Smooth muscle cell (in vitro differentiated cells): ENCODE data around the gene TOM1. TPM values are rescaled to one million over a fixed set of nuclear protein-coding genes. Genes with fewer than 3 reads are reported as not detected.

ENCODE experiments used
- DNase-seq: peaks from one replicate; lab custom pipeline; 2025; ENCODE audit not compliant: unreplicated experiment; lab: John Stamatoyannopoulos, UW
- H2AFZ ChIP-seq: fragments of 200-600 bp; sonication (generic); 2 replicates; pipeline ENCODE4 v1.6.0; 2016; ENCODE audit warnings: antibody characterized with exemption, low read depth, mild to moderate bottlenecking
- H3F3A ChIP-seq: fragments of 200-600 bp; sonication (generic); 2 replicates; pipeline ENCODE4 v1.6.0; 2017; ENCODE audit warnings: antibody characterized with exemption, low read depth
- H3K27ac ChIP-seq: fragments of 200-600 bp; sonication (generic); 2 replicates; pipeline ENCODE4 v1.5.1; 2016; ENCODE audit warnings: low read depth, mild to moderate bottlenecking
- H3K27me3 ChIP-seq: fragments of 200-600 bp; sonication (generic); 2 replicates; pipeline ENCODE4 v1.6.1; 2016; ENCODE audit warnings: low read depth, mild to moderate bottlenecking
- H3K36me3 ChIP-seq: fragments of 200-600 bp; sonication (generic); 2 replicates; pipeline ENCODE4 v1.5.1; 2016; ENCODE audit warnings: low read depth
- H3K4me1 ChIP-seq: fragments of 200-600 bp; sonication (generic); 2 replicates; pipeline ENCODE4 v1.5.1; 2016; ENCODE audit warnings: low read depth
- H3K4me2 ChIP-seq: fragments of 200-600 bp; sonication (generic); 2 replicates; pipeline ENCODE4 v1.6.0; 2016; ENCODE audit warnings: mild to moderate bottlenecking
- H3K4me3 ChIP-seq: fragments of 200-600 bp; sonication (generic); 2 replicates; pipeline ENCODE4 v1.5.1; 2016; ENCODE audit warnings: mild to moderate bottlenecking
- H3K79me2 ChIP-seq: fragments of 200-600 bp; sonication (generic); 2 replicates; pipeline ENCODE4 v1.6.0; 2016; ENCODE audit warnings: low read depth, mild to moderate bottlenecking
- H3K9ac ChIP-seq: fragments of 200-600 bp; sonication (generic); 2 replicates; pipeline ENCODE4 v1.6.0; 2016; ENCODE audit warnings: low read depth
- H3K9me3 ChIP-seq: fragments of 200-600 bp; sonication (generic); replicated peaks from 2 replicates; pipeline ENCODE4 v1.5.1; 2016; ENCODE audit warnings: low read depth
- H4K20me1 ChIP-seq: fragments of 200-600 bp; sonication (generic); 2 replicates; pipeline ENCODE4 v1.6.0; 2016; ENCODE audit warnings: low read depth
- CTCF ChIP-seq: fragments of 200-600 bp; sonication (generic); IDR thresholded peaks from 2 replicates; pipeline ENCODE4 v1.5.1; 2017; ENCODE audit warnings: borderline replicate concordance, mild to moderate bottlenecking, antibody characterized with exemption; ENCODE audit not compliant: insufficient read depth, poor library complexity, severe bottlenecking
- WGBS: methylation state at CpG from one replicate; pipeline ENCODE4 v1.1.7; 2016; ENCODE audit warnings: low lambda C conversion rate; 5-methylcytosine and 5-hydroxymethylcytosine counted together
- polyA plus RNA-seq: library from polyadenylated mRNA; unstranded; fragments of >200 nt; fragmentation: Nextera tagmentation; extraction: Ambion mirVana; gene quantifications from 2 replicates; pipeline ENCODE4 v1.2.1, GENCODE V29; 2016
- total RNA-seq: library from RNA; depleted of rRNA; stranded (reverse); fragments of >200 nt; gene quantifications from 2 replicates; pipeline ENCODE4 v1.2.3, GENCODE V29; 2014

Gene TOM1
- total and polyA plus RNA-seq, 2 experiments from 2014 or later = 86.1 to 127 TPM

- TF ChIP-seq CTCF = no peak
- no peak overlapping the region for H3K9ac ChIP-seq
- H4K20me1 ChIP-seq = peaks cover 59% of the 10 kb centered on the region
- DNase-seq = no peak
- H3K4me3 ChIP-seq = no peak overlapping the region
- no peaks in the 10 kb centered on the region for H3K9me3 ChIP-seq
- peaks cover 39% of the 10 kb centered on the region for H3K36me3 ChIP-seq
- peaks cover 20% of the 10 kb centered on the region for H3K79me2 ChIP-seq
- H3F3A ChIP-seq = no peaks in the 10 kb centered on the region
- H3K27me3 ChIP-seq = no peaks in the 10 kb centered on the region
- WGBS = 96% methylated on average over 7 of the region's 7 CpGs
- H3K4me1 ChIP-seq = no peaks in the 10 kb centered on the region
- no peak overlapping the region for H3K4me2 ChIP-seq
- H3K27ac ChIP-seq = no peak overlapping the region
- H2AFZ ChIP-seq = no peak overlapping the region
These were observed 34.7 kb upstream of the TOM1 start for GRCh38 chr22:35264986-35265385.

- Histone ChIP-seq H3K27me3 (no peaks in the 10 kb centered on the region), H3K4me2 (no peak overlapping the region), H3K27ac (no peak overlapping the region), H3K9me3 (no peaks in the 10 kb centered on the region), H3K36me3 (peaks cover 39% of the 10 kb centered on the region), H3K9ac (no peak overlapping the region), H2AFZ (no peak overlapping the region), H4K20me1 (peaks cover 60% of the 10 kb centered on the region), H3K4me1 (no peaks in the 10 kb centered on the region), H3K79me2 (peaks cover 21% of the 10 kb centered on the region), H3K4me3 (no peak overlapping the region), H3F3A (no peaks in the 10 kb centered on the region)
- DNase-seq = no peak
- WGBS = 97% methylated on average over 3 of the region's 3 CpGs
- TF ChIP-seq CTCF = no peak
These were observed 33.4 kb upstream of the TOM1 start for GRCh38 chr22:35266277-35266676.

GRCh38 chr22:35269630-35270029 lies 30.1 kb upstream of the TOM1 start:
- H3K9me3 ChIP-seq = no peaks in the 10 kb centered on the region
- no peaks in the 10 kb centered on the region for H3F3A ChIP-seq
- TF ChIP-seq CTCF = no peak
- no peak overlapping the region for H2AFZ ChIP-seq
- H3K79me2 ChIP-seq = peaks cover 14% of the 10 kb centered on the region
- no peak overlapping the region for H3K4me2 ChIP-seq
- no peak for DNase-seq
- H3K9ac ChIP-seq = no peak overlapping the region
- no peaks in the 10 kb centered on the region for H3K27me3 ChIP-seq
- H4K20me1 ChIP-seq = peaks cover 65% of the 10 kb centered on the region
- H3K4me3 ChIP-seq = no peak overlapping the region
- WGBS = 99% methylated on average over 3 of the region's 3 CpGs
- no peak overlapping the region for H3K27ac ChIP-seq
- H3K4me1 ChIP-seq = no peaks in the 10 kb centered on the region
- H3K36me3 ChIP-seq = peaks cover 31% of the 10 kb centered on the region

- no peak overlapping the region for H3K4me2 ChIP-seq
- H3F3A ChIP-seq = no peaks in the 10 kb centered on the region
- no peak for DNase-seq
- no peaks in the 10 kb centered on the region for H3K4me1 ChIP-seq
- peaks cover 30% of the 10 kb centered on the region for H3K79me2 ChIP-seq
- no peak overlapping the region for H3K9ac ChIP-seq
- peaks cover 4% of the 10 kb centered on the region for H3K36me3 ChIP-seq
- H3K27me3 ChIP-seq = no peaks in the 10 kb centered on the region
- TF ChIP-seq CTCF = no peak
- H3K9me3 ChIP-seq = no peaks in the 10 kb centered on the region
- H2AFZ ChIP-seq = no peak overlapping the region
- H3K27ac ChIP-seq = no peak overlapping the region
- 98% methylated on average over 8 of the region's 8 CpGs for WGBS
- H4K20me1 ChIP-seq = peaks cover 62% of the 10 kb centered on the region
- H3K4me3 ChIP-seq = no peak overlapping the region
These were observed 25.4 kb upstream of the TOM1 start for GRCh38 chr22:35274154-35274871.
